NCI-H345 (cell line): ENCODE measurements around the gene SH3PXD2B.
"Not testable (repeated sequence)": the region's sequence is repeated elsewhere in the genome, so short reads cannot be mapped to it uniquely, and the experiment has no call there.

Source experiments
- DNase-seq: peaks from one replicate; lab custom pipeline; 2025; lab: John Stamatoyannopoulos, UW

The SH3PXD2B gene

GRCh38 chr5:172485511-172486202 lies 31.3 kb upstream of the SH3PXD2B start:
- DNase-seq: no peak

- DNase-seq: no peak
Measured at GRCh38 chr5:172484664-172485063, 30.3 kb upstream of the SH3PXD2B start.

- DNase-seq: peak; percentile 57
Measured at GRCh38 chr5:172482156-172483020, 28.1 kb upstream of the SH3PXD2B start.

- no peak for DNase-seq
Measured at GRCh38 chr5:172481011-172481800, 26.9 kb upstream of the SH3PXD2B start.

GRCh38 chr5:172479784-172480115 lies 25.4 kb upstream of the SH3PXD2B start:
- DNase-seq: no peak

- peak; percentile 94 for DNase-seq
Measured at GRCh38 chr5:172479034-172479783, 24.9 kb upstream of the SH3PXD2B start.

GRCh38 chr5:172478695-172479033 lies 24.3 kb upstream of the SH3PXD2B start:
- not testable (repeated sequence) for DNase-seq

GRCh38 chr5:172478256-172478655 lies 23.9 kb upstream of the SH3PXD2B start:
- no peak for DNase-seq

- DNase-seq: no peak
Measured at GRCh38 chr5:172477466-172477865, 23.1 kb upstream of the SH3PXD2B start.

- DNase-seq: no peak
Measured at GRCh38 chr5:172474293-172474692, 20.0 kb upstream of the SH3PXD2B start.

- no peak for DNase-seq
Measured at GRCh38 chr5:172473427-172473826, 19.1 kb upstream of the SH3PXD2B start.

GRCh38 chr5:172469697-172470096 lies 15.4 kb upstream of the SH3PXD2B start:
- no peak for DNase-seq

GRCh38 chr5:172466062-172466461 lies 11.7 kb upstream of the SH3PXD2B start:
- no peak for DNase-seq

- DNase-seq: no peak
Measured at GRCh38 chr5:172463031-172463430, 8.7 kb upstream of the SH3PXD2B start.

GRCh38 chr5:172459783-172460165 lies 5.4 kb upstream of the SH3PXD2B start:
- DNase-seq: no peak

GRCh38 chr5:172458976-172459782 lies 4.9 kb upstream of the SH3PXD2B start:
- DNase-seq: no peak

- no peak for DNase-seq
Measured at GRCh38 chr5:172456076-172456722, 1.9 kb upstream of the SH3PXD2B start.

- DNase-seq: no peak
Measured at GRCh38 chr5:172455511-172456061, 1.3 kb upstream of the SH3PXD2B start.

- no peak for DNase-seq
Measured at GRCh38 chr5:172455087-172455381, 709 bp upstream of the SH3PXD2B start.

- DNase-seq: peak; percentile 49
Measured at GRCh38 chr5:172453986-172454357, 353 bp downstream of the SH3PXD2B start.
